Activated T-cell treated with anti-CD3 and anti-CD28 coated beads, Interleukin-2, amount 50 U/mL, for 72 hours (primary cell): ENCODE data around the gene PSMD7. TPM values are rescaled to one million over a fixed set of nuclear protein-coding genes. Genes with fewer than 3 reads are reported as not detected.

Source experiments
- ATAC-seq, 2 donors: fragments of 150-1000 bp; cut with Tn5 transposase; replicated peaks in 1 of 2; 2 replicates each; pipeline ENCODE4 v1.10.0; 2021; ENCODE audit warnings: moderate library complexity in 2 of 2, mild to moderate bottlenecking in 1 of 2
- DNase-seq, 2 donors: peaks; one replicate each; pipeline ENCODE4 v3.0.0; 2021 to 2022; ENCODE audit warnings: mixed read lengths in 1 of 2
- H3K27ac Mint-ChIP-seq: one replicate; pipeline ENCODE4 v1.8.0; 2022; ENCODE audit warnings: mild to moderate bottlenecking, moderate library complexity, mixed read lengths
- H3K27me3 Mint-ChIP-seq: one replicate; pipeline ENCODE4 v1.8.0; 2022; ENCODE audit warnings: low read depth, mixed read lengths
- H3K36me3 Mint-ChIP-seq, 2 donors: one replicate each; pipeline ENCODE4 v1.8.0; 2022; ENCODE audit warnings: mixed read lengths in 2 of 2, mild to moderate bottlenecking in 1 of 2; ENCODE audit not compliant: insufficient read depth in 2 of 2
- H3K4me1 Mint-ChIP-seq: one replicate; pipeline ENCODE4 v1.8.0; 2022; ENCODE audit warnings: low read depth, mixed read lengths
- H3K4me3 Mint-ChIP-seq, 2 donors: one replicate each; pipeline ENCODE4 v1.8.0; 2022; ENCODE audit warnings: mild to moderate bottlenecking in 2 of 2, mixed read lengths in 2 of 2, moderate library complexity in 2 of 2
- H3K9me3 Mint-ChIP-seq, 2 donors: one replicate each; pipeline ENCODE4 v1.8.0; 2022; ENCODE audit warnings: mixed read lengths in 2 of 2
- total RNA-seq, 2 donors: library from RNA; stranded (reverse); gene quantifications; one replicate each; pipeline ENCODE4 v1.2.3, GENCODE V29; 2022

PSMD7 gene
- 100 to 1,000 TPM; 115 to 125 TPM for total RNA-seq

DNA sequence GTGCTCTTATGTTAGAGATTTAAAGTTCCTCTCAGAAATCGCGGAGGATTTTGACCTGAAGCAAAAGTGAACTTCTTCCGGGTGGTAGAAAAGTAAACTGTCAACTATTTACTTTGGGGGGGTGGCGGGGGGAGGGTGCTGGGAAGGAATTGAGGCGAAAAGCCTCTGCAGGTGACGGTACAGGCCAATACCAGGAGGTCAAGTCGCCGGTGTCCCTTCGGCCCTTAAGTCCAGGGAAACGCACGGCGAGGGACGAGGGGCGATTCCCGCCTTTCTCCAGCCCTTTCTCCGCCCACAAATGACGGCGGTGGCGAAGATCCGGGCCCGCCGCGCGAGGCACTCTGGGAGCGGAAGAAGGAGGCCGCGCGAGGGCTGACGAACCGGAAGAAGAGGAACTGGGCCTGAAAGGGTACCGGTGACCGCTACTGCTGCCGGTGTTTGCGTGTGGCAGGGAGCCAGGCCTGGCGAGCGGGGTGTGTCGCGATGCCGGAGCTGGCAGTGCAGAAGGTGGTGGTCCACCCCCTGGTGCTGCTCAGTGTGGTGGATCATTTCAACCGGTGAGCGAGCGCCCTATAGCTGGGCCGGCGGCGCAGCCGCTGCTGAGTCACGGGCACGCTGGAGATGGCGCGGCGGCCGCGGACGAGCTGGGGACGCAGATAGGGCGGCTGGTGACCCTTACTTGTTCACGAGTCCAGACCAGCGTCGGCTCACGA is at the start of gene PSMD7:
Gene PSMD7, plus strand, starts transcription at position 383 of the 713 bp plus-strand sequence. Its CDS starts 101 bp downstream, at position 484.
- H3K9me3 Mint-ChIP-seq, result peaks cover 5 to 6% of the 10 kb centered on the region in 2 donors
- ATAC-seq, result peak; percentile 93
- no peaks in the 10 kb centered on the region for H3K27me3 Mint-ChIP-seq
- H3K36me3 Mint-ChIP-seq, result peaks cover 15 to 27% of the 10 kb centered on the region in 2 donors
- peak within 1 kb of the TSS; percentile 98 for H3K27ac Mint-ChIP-seq
- peaks cover 29% of the 10 kb centered on the region for H3K4me1 Mint-ChIP-seq
- DNase-seq, result peak; percentile 92 to 93
- H3K4me3 Mint-ChIP-seq, result peak within 1 kb of the TSS; percentile 84 to 96

DNA sequence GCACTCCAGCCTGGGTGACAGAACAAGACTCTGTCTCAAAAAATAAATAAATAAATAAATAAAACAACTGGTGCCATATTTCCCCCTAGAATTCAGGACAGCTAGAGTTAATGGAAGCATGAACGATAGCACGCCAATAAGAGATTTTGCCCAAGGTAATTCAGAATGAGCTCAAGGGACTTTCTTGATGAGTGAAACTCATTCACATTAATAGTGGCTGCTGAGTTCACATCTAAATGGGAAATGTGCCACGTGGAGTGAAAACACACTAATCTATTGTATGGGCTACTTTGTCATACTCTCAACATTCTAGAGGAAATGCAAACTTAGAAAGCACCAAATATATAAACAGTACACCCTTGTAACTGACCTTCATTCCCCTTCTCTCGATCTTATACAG is 47.4 kb upstream of the PSMD7 start:
- Mint-ChIP-seq H3K4me3 (no peak overlapping the region), H3K27ac (no peak overlapping the region), H3K27me3 (peaks cover 14% of the 10 kb centered on the region), H3K9me3 (no peaks in the 10 kb centered on the region), H3K36me3 (no peaks in the 10 kb centered on the region), H3K4me1 (no peaks in the 10 kb centered on the region)
- DNase-seq (no peak), ATAC-seq (no peak)

GRCh38 chr16:74249846-74250245 is 46.8 kb upstream of the PSMD7 start:
- Mint-ChIP-seq H3K4me1 (no peaks in the 10 kb centered on the region), H3K4me3 (no peak overlapping the region), H3K27ac (no peak overlapping the region), H3K27me3 (peaks cover 9% of the 10 kb centered on the region), H3K9me3 (no peaks in the 10 kb centered on the region), H3K36me3 (no peaks in the 10 kb centered on the region)
- DNase-seq (no peak), ATAC-seq (no peak)

DNA sequence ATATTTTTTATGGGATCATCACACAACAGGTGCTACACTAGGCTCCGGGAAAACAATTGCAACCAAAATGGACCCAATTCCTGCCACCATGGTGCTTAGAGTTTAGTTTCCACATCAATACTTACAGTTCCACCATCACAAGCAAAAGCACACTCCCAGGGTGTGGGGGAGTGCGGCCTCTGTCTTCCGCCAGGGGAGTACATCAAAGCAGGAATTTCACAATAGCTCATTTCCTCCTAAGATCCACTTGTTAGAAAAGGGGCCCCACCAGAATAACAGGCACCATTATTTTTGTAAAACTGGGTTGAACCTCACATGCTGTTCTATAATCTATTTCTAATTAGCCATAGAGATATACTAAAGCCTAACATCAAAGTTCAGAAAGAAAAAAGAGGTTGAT is 44.3 kb upstream of the PSMD7 start:
- Mint-ChIP-seq H3K4me1 (no peaks in the 10 kb centered on the region), H3K4me3 (no peak overlapping the region), H3K36me3 (no peaks in the 10 kb centered on the region), H3K9me3 (no peaks in the 10 kb centered on the region), H3K27ac (no peak overlapping the region), H3K27me3 (peaks cover 8% of the 10 kb centered on the region)
- no peak for DNase-seq
- ATAC-seq, result no peak

- no peaks in the 10 kb centered on the region for H3K9me3 Mint-ChIP-seq
- H3K27ac Mint-ChIP-seq, result no peak overlapping the region
- no peak for ATAC-seq
- H3K27me3 Mint-ChIP-seq, result peaks cover 3% of the 10 kb centered on the region
- no peaks in the 10 kb centered on the region for H3K4me1 Mint-ChIP-seq
- no peak for DNase-seq
- no peak overlapping the region for H3K4me3 Mint-ChIP-seq
- H3K36me3 Mint-ChIP-seq, result no peaks in the 10 kb centered on the region
These were observed 43.3 kb upstream of the PSMD7 start for GRCh38 chr16:74253161-74253938.

DNA sequence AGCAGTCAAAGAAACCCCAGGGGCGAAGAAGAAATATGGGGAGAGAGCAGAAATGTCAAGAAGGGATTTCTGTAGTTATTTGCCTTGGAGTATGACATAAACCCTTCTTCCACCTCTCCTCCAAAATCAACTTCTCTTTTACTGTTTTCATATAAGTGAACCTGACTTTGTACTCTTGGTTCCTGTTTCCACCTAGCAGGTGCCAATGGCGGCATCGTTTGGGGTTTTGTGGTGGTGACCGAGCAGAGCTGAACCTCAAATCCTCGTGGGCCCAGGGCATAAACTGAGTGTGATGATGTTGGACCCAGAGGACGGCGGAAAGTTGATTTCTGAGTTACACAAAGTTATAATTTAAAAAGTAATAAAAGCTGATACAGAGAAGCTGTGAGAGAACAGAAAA is 39.6 kb upstream of the PSMD7 start:
- H3K27me3 Mint-ChIP-seq, result peaks cover 7% of the 10 kb centered on the region
- DNase-seq, result no peak
- H3K4me3 Mint-ChIP-seq, result no peak overlapping the region
- no peaks in the 10 kb centered on the region for H3K4me1 Mint-ChIP-seq
- H3K27ac Mint-ChIP-seq, result no peak overlapping the region
- ATAC-seq, result no peak
- H3K36me3 Mint-ChIP-seq, result no peaks in the 10 kb centered on the region
- H3K9me3 Mint-ChIP-seq, result no peaks in the 10 kb centered on the region

DNA sequence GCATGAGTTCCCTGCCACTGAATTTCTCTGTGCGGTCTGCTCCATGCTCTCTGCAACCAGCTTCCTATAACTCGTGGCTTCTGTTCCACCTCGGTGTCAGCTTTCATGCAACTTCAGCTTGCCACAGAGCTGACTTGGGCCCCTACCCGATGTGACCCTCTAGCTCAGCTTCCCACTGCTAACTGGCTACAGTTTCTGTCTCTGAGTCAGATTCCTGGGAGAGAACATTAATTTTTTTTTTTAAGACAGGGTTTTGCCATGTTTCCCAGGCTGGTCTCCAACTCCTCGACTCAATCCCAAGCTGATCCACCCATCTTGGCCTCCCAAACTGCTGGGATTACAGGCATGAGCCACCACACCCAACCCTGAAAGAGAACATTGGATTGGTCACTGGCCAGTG is 35.5 kb upstream of the PSMD7 start:
- Mint-ChIP-seq H3K36me3 (no peaks in the 10 kb centered on the region), H3K27me3 (peaks cover 7% of the 10 kb centered on the region), H3K27ac (no peak overlapping the region), H3K4me1 (no peaks in the 10 kb centered on the region), H3K4me3 (no peak overlapping the region), H3K9me3 (no peaks in the 10 kb centered on the region)
- DNase-seq (no peak), ATAC-seq (no peak)

- ATAC-seq (no peak), DNase-seq (no peak)
- Mint-ChIP-seq H3K27me3 (no peaks in the 10 kb centered on the region), H3K4me3 (no peak overlapping the region), H3K36me3 (no peaks in the 10 kb centered on the region), H3K4me1 (no peaks in the 10 kb centered on the region), H3K9me3 (no peaks in the 10 kb centered on the region), H3K27ac (no peak overlapping the region)
These were observed 31.8 kb upstream of the PSMD7 start for GRCh38 chr16:74264811-74265210.

GRCh38 chr16:74268372-74268782 is 28.2 kb upstream of the PSMD7 start:
- ATAC-seq (no peak), DNase-seq (no peak)
- Mint-ChIP-seq H3K4me1 (no peaks in the 10 kb centered on the region), H3K4me3 (no peak overlapping the region), H3K36me3 (no peaks in the 10 kb centered on the region), H3K27me3 (no peaks in the 10 kb centered on the region), H3K9me3 (no peaks in the 10 kb centered on the region), H3K27ac (no peak overlapping the region)

DNA sequence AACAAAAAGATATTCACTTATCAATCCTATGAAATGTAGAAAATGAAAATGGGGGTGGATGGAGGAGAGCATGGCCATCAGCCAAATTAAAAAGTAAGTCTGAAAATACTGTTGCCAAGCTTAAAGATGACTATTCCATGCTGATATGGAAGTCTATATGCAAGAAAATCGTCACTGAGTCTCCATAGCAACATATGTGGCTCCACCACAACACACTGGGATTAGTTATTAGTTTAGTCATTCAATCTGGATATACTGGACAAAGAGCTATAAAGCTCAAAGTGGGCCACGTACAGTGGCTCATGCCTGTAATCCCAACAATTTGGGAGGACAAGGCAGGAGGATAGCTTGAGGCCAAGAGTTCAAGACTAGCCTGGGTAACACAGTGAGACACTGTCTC is 24.7 kb upstream of the PSMD7 start:
- Mint-ChIP-seq H3K9me3 (no peaks in the 10 kb centered on the region), H3K4me3 (no peak overlapping the region), H3K27me3 (peaks cover 18% of the 10 kb centered on the region), H3K27ac (no peak overlapping the region), H3K4me1 (no peaks in the 10 kb centered on the region), H3K36me3 (no peaks in the 10 kb centered on the region)
- DNase-seq, result no peak
- ATAC-seq, result no peak

DNA sequence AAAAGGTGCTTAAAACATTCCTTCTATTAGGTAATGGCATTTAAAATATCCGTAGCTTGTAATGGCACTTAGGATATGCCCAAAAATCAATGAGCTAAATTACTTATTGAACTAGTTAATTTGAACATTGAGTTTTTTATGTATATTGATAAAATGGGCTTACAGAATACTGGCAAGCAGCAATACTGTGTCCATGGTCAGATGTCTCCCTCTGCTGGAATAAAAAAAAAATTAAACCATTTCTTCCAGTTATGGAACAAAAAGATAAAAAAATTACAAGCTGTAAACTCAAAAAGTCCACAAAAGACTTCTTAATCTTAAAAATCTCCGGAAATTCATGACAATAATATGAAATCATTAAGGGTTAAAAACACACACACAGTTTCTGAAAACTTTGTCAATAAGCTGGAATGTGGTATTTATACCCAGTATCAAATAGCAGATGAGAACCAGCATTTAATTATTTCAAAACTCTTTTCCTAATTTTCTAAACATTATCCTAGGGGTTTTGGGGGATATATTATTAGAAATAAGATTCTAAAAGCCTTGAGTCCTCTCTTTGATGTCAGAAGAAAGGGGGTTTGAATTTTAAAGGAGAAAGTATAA is 21.5 kb upstream of the PSMD7 start:
- Mint-ChIP-seq H3K4me1 (no peaks in the 10 kb centered on the region), H3K27ac (no peak overlapping the region), H3K9me3 (peaks cover 0 to 2% of the 10 kb centered on the region in 2 donors), H3K27me3 (peaks cover 19% of the 10 kb centered on the region), H3K4me3 (no peak overlapping the region), H3K36me3 (peaks cover 0 to 3% of the 10 kb centered on the region in 2 donors)
- no peak for DNase-seq
- ATAC-seq, result no peak

- Mint-ChIP-seq H3K27me3 (peaks cover 19% of the 10 kb centered on the region), H3K9me3 (peaks cover 0 to 2% of the 10 kb centered on the region in 2 donors), H3K36me3 (peaks cover 0 to 3% of the 10 kb centered on the region in 2 donors), H3K4me1 (no peaks in the 10 kb centered on the region), H3K4me3 (no peak overlapping the region), H3K27ac (no peak overlapping the region)
- no peak for ATAC-seq
- DNase-seq, result no peak
These were observed 20.9 kb upstream of the PSMD7 start for GRCh38 chr16:74275711-74276110.

DNA sequence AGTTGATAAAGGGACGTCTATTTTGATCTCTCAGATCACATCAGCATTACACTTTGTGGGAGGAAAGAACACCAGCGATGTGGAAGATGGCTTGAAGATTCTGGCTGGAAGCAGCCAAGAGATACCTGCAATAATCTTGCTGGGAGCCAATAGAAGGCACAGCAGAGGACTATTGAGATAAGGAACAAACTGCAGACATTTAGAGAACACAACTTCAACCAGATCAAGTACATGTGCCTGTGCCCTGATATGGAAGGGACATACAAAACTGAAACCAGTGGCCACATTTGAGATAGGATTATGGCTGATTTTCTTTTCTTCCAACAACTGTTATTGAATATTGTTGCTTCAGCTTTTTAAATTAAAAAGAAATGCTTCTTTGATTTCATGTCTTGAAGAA is 18.6 kb upstream of the PSMD7 start:
- H3K9me3 Mint-ChIP-seq, result peaks cover 0 to 2% of the 10 kb centered on the region in 2 donors
- no peak overlapping the region for H3K4me3 Mint-ChIP-seq
- DNase-seq, result no peak
- H3K36me3 Mint-ChIP-seq, result peaks cover 2 to 3% of the 10 kb centered on the region in 2 donors
- H3K4me1 Mint-ChIP-seq, result no peaks in the 10 kb centered on the region
- no peak overlapping the region for H3K27ac Mint-ChIP-seq
- no peak for ATAC-seq
- peaks cover 19% of the 10 kb centered on the region for H3K27me3 Mint-ChIP-seq
